ENCODE measurements around the gene R3HCC1L. TPM values are rescaled to one million over a fixed set of nuclear protein-coding genes. Genes with fewer than 3 reads are reported as not detected.

The R3HCC1L gene
- 10 to 100 TPM; 16.4 to 22.3 (median 18.8) TPM for total RNA-seq

GRCh38 chr10:98134431-98135221 lies at the start of gene R3HCC1L:
Gene R3HCC1L, plus strand, starts transcription at chr10:98134657. Its CDS starts 73,458 bp downstream, at chr10:98208115.
- Histone ChIP-seq H3K27ac (peak within 1 kb of the TSS; percentile 90 to 95 (median 91)), H3K9me3 (no peaks in the 10 kb centered on the region), H3K36me3 (no peaks in the 10 kb centered on the region), H3K27me3 (no peaks in the 10 kb centered on the region), H3K4me3 (peak within 1 kb of the TSS; percentile 85 to 98 (median 92)), H3K4me1 (peaks cover 0 to 33% (median 2%) of the 10 kb centered on the region in 4 donors)
- DNase-seq, result peak; percentile 91 to 96 (median 96)
- TF ChIP-seq POLR2A (IDR thresholded peaks at IDR 0.05), result peak; percentile 82 to 90
- TF ChIP-seq, protein P1, sequence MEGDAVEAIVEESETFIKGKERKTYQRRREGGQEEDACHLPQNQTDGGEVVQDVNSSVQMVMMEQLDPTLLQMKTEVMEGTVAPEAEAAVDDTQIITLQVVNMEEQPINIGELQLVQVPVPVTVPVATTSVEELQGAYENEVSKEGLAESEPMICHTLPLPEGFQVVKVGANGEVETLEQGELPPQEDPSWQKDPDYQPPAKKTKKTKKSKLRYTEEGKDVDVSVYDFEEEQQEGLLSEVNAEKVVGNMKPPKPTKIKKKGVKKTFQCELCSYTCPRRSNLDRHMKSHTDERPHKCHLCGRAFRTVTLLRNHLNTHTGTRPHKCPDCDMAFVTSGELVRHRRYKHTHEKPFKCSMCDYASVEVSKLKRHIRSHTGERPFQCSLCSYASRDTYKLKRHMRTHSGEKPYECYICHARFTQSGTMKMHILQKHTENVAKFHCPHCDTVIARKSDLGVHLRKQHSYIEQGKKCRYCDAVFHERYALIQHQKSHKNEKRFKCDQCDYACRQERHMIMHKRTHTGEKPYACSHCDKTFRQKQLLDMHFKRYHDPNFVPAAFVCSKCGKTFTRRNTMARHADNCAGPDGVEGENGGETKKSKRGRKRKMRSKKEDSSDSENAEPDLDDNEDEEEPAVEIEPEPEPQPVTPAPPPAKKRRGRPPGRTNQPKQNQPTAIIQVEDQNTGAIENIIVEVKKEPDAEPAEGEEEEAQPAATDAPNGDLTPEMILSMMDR (IDR thresholded peaks at IDR 0.05), result peak in 1 of 6 experiments; percentile 1

GRCh38 chr10:98085238-98085637 lies 49.2 kb upstream of the R3HCC1L start:
- Histone ChIP-seq H3K9me3 (no peaks in the 10 kb centered on the region), H3K36me3 (no peaks in the 10 kb centered on the region), H3K27me3 (no peaks in the 10 kb centered on the region), H3K4me1 (no peaks in the 10 kb centered on the region), H3K27ac (no peak overlapping the region), H3K4me3 (no peak overlapping the region)
- TF ChIP-seq, protein P1 (IDR thresholded peaks at IDR 0.05), result no peak
- no peak for TF ChIP-seq POLR2A (IDR thresholded peaks at IDR 0.05)
- no peak for DNase-seq

GRCh38 chr10:98086837-98087708 lies 47.4 kb upstream of the R3HCC1L start:
- Histone ChIP-seq H3K27ac (no peak overlapping the region), H3K9me3 (no peaks in the 10 kb centered on the region), H3K27me3 (no peaks in the 10 kb centered on the region), H3K36me3 (no peaks in the 10 kb centered on the region), H3K4me1 (no peaks in the 10 kb centered on the region), H3K4me3 (no peak overlapping the region)
- DNase-seq, result no peak
- TF ChIP-seq, protein P1 (IDR thresholded peaks at IDR 0.05), result no peak
- TF ChIP-seq POLR2A (IDR thresholded peaks at IDR 0.05), result no peak

GRCh38 chr10:98088186-98088971 lies 46.1 kb upstream of the R3HCC1L start:
- TF ChIP-seq, protein P1 (IDR thresholded peaks at IDR 0.05), result no peak
- no peak for TF ChIP-seq POLR2A (IDR thresholded peaks at IDR 0.05)
- no peaks in the 10 kb centered on the region for H3K4me1 ChIP-seq
- H3K27me3 ChIP-seq, result no peaks in the 10 kb centered on the region
- DNase-seq, result no peak
- no peak overlapping the region for H3K27ac ChIP-seq
- no peaks in the 10 kb centered on the region for H3K36me3 ChIP-seq
- no peak overlapping the region for H3K4me3 ChIP-seq
- no peaks in the 10 kb centered on the region for H3K9me3 ChIP-seq

GRCh38 chr10:98090822-98091221 lies 43.6 kb upstream of the R3HCC1L start:
- DNase-seq, result no peak
- no peak overlapping the region for H3K4me3 ChIP-seq
- no peaks in the 10 kb centered on the region for H3K9me3 ChIP-seq
- H3K36me3 ChIP-seq, result no peaks in the 10 kb centered on the region
- no peak for TF ChIP-seq POLR2A (IDR thresholded peaks at IDR 0.05)
- TF ChIP-seq, protein P1 (IDR thresholded peaks at IDR 0.05), result no peak
- H3K27me3 ChIP-seq, result no peaks in the 10 kb centered on the region
- no peak overlapping the region for H3K27ac ChIP-seq
- no peaks in the 10 kb centered on the region for H3K4me1 ChIP-seq

All from Peyer's patch (tissue), 4 donors.